Naive thymus-derived CD8-positive, alpha-beta T cell (primary cell): ENCODE results near the gene ZNF541. TPM values are rescaled to one million over a fixed set of nuclear protein-coding genes. Genes with fewer than 3 reads are reported as not detected.

Experiments
- ATAC-seq, 2 donors: fragments of 150-1000 bp; cut with Tn5 transposase in 1 of 2; sonication (Bioruptor Pico), chemical (Tn5 transposase) in 1 of 2; 1 replicate in 1 of 2; 2 replicates in 1 of 2; pipeline ENCODE4 v1.10.0; 2021; ENCODE audit warnings: mild to moderate bottlenecking in 2 of 2, moderate library complexity in 2 of 2
- POLR2A ChIA-PET: fragments of 350-600 bp; sonication (Branson Sonifier 250); formaldehyde crosslinking; loops from one replicate; lab custom pipeline; 2021; ENCODE audit warnings: antibody characterized with exemption; lab: Charles Lee
- DNase-seq, 10 donors: peaks; one replicate each; pipeline versions ENCODE4 v3.0.0 to v3.0.0-alpha.2; 2020 to 2022
- H3K27ac Mint-ChIP-seq, 10 donors: one replicate each; pipeline ENCODE4 v1.8.0; 2020 to 2022; ENCODE audit warnings: mild to moderate bottlenecking in 10 of 10, mixed read lengths in 10 of 10, moderate library complexity in 4 of 10, inconsistent platforms in 1 of 10
- H3K27me3 Mint-ChIP-seq, 5 donors: one replicate each; pipeline ENCODE4 v1.8.0; 2021 to 2022; ENCODE audit warnings: mixed read lengths in 5 of 5
- H3K36me3 Mint-ChIP-seq, 3 donors: one replicate each; pipeline ENCODE4 v1.8.0; 2020 to 2022; ENCODE audit warnings: mixed read lengths in 3 of 3, mild to moderate bottlenecking in 2 of 3, inconsistent platforms in 1 of 3
- H3K4me1 Mint-ChIP-seq, 4 donors: one replicate each; pipeline ENCODE4 v1.8.0; 2021 to 2022; ENCODE audit warnings: mixed read lengths in 4 of 4
- H3K4me3 Mint-ChIP-seq, 10 donors: one replicate each; pipeline ENCODE4 v1.8.0; 2020 to 2022; ENCODE audit warnings: mild to moderate bottlenecking in 10 of 10, mixed read lengths in 10 of 10, moderate library complexity in 6 of 10, inconsistent platforms in 1 of 10
- H3K9me3 Mint-ChIP-seq, 9 donors: one replicate each; pipeline ENCODE4 v1.8.0; 2020 to 2022; ENCODE audit warnings: mixed read lengths in 9 of 9, mild to moderate bottlenecking in 3 of 9, inconsistent platforms in 1 of 9, moderate library complexity in 1 of 9
- polyA plus RNA-seq, 3 donors: library from polyadenylated mRNA; unstranded; fragments of 300-500 nt; fragmentation: Illumina TruSeq; gene quantifications; one replicate each; pipeline ENCODE4 v1.2.3, GENCODE V29; 2021
- total RNA-seq, 8 experiments: library from RNA in 2 of 8; stranded (reverse) in 2 of 8; gene quantifications; one replicate each; pipeline ENCODE4 v1.2.3 and lab custom pipeline; 2021 to 2026

Gene ZNF541, protein sequence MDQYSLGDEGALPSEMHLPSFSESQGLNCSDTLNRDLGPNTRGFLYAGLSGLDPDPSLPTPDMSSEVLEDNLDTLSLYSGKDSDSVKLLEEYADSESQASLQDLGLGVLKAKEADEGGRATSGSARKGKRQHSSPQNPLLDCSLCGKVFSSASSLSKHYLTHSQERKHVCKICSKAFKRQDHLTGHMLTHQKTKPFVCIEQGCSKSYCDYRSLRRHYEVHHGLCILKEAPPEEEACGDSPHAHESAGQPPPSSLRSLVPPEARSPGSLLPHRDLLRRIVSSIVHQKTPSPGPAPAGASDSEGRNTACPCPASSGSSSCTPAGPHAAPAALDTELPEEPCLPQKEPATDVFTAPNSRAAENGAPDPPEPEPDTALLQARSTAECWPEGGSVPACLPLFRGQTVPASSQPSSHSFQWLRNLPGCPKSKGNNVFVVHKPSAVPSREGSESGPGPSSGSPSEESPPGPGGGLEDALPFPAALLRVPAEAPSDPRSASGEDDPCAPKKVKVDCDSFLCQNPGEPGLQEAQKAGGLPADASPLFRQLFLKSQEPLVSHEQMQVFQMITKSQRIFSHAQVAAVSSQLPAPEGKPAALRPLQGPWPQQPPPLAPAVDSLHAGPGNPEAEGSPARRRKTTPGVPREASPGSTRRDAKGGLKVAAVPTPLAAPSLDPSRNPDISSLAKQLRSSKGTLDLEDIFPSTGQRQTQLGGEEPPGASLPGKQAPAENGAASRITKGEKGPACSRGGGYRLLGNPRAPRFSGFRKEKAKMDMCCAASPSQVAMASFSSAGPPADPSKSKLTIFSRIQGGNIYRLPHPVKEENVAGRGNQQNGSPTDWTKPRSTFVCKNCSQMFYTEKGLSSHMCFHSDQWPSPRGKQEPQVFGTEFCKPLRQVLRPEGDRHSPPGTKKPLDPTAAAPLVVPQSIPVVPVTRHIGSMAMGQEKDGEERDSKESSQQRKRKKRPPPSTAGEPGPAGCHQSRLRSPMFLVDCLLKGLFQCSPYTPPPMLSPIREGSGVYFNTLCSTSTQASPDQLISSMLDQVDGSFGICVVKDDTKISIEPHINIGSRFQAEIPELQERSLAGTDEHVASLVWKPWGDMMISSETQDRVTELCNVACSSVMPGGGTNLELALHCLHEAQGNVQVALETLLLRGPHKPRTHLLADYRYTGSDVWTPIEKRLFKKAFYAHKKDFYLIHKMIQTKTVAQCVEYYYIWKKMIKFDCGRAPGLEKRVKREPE (N-terminal part only)
- total RNA-seq (under 1 TPM; 0.85 to 0.86 TPM), polyA plus RNA-seq (under 1 TPM in 1 of 3 donors, not detected in 2; 0.27 TPM), total RNA-seq (lab: John Stamatoyannopoulos, UW) (0.26 to 2.5 (median 0.77) reads per million in 6 experiments)

DNA sequence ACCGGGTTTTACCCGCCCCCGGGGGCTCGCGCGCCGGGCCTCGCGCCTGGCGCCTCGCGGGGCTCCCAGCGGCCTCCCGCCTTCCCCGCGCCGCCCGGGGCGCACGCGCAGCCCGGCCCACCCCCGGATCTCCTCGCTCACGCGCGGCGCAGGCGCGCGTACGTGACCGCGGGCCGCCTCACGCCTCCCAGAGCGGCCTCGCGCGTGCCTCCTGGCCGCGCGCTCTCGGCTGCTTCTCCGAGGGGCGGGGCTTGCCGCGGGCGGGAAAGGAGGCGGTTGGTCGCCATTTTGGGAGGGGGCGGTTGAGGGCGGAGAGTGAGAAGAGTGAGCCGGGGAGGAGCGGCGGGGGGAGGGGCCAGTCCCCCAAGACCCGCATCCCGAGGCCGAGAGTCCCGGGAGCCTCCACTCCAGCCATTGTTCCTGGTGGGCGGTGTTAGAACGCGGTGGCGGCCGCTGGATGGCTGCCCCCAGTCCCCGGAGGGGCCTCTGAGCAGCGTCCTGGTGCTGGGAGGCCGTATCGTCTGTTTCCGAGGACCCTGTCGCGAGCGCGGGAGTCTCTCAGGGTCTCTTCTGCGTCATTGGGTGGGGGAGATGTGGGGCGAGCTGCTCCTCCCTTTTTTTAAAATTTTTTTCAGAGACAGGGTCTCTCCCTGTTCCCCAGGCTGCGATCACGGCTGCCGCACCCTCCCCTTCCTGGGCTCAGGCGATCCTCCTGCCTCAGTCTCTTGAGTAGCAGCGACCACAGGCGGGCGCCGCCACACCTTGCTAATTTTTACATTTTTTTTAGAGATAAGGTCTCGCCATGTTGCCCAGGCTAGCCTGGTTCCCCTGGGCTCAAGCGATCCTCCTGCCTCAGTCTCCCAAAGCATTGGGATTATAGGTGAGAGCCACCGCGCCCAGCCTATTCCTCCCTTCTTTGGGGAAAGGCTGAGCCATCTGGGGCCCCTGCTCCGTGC is at the start of gene ZNF541:
ZNF541 (minus strand) TSS at position 78 of the 956 bp plus-strand sequence. CDS start 17,292 bp downstream, outside the sequence.
- Mint-ChIP-seq H3K27ac (peak within 1 kb of the TSS; percentile 53 to 93 (median 73)), H3K4me1 (peaks cover 18 to 48% (median 38%) of the 10 kb centered on the region in 4 donors), H3K36me3 (no peaks in the 10 kb centered on the region), H3K4me3 (peak within 1 kb of the TSS; percentile 64 to 87 (median 75)), H3K27me3 (no peaks in the 10 kb centered on the region), H3K9me3 (no peaks in the 10 kb centered on the region)
- ATAC-seq, result peak; percentile 79 to 82
- peak; percentile 76 to 91 (median 88) for DNase-seq
- POLR2A ChIA-PET, result interaction anchor here (0.5 to 1.9 kb wide), 9 partner anchors 10 to 53 kb away, joined by 3 to 15 read pairs (median 4); no protein-coding TSS in a partner anchor

DNA sequence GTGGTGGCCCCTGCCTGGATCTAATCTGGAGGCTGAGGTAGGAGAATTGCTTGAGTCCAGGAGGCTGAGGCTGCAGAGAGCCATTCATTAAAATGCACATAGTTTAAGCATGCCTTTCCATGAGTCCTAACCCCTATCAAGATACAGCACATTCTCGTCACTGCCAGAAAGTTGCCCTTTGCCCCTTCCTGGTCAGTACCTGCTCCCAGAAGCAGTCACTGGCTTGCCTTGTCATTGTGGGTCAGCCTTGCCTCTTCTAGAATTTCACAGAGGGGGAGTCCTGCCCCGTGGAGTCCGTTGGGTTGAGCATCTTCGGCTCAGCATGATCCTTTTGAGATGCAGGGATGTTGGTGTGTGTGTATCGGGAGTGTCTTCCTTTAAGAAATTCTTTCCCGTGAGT is 46.8 kb upstream of the ZNF541 start:
- no peak overlapping the region for H3K4me3 Mint-ChIP-seq
- no peaks in the 10 kb centered on the region for H3K27me3 Mint-ChIP-seq
- POLR2A ChIA-PET, result interaction anchor here (1.1 kb wide), 1 partner anchor 96 kb away, joined by 5 read pairs; no protein-coding TSS in a partner anchor
- no peaks in the 10 kb centered on the region for H3K9me3 Mint-ChIP-seq
- peak overlapping the region in 2 of 10 donors; percentile 44 to 80 for H3K27ac Mint-ChIP-seq
- ATAC-seq, result no peak
- peaks cover 20 to 67% (median 51%) of the 10 kb centered on the region in 4 donors for H3K4me1 Mint-ChIP-seq
- no peak for DNase-seq
- H3K36me3 Mint-ChIP-seq, result peaks cover 0 to 26% (median 4%) of the 10 kb centered on the region in 3 donors

DNA sequence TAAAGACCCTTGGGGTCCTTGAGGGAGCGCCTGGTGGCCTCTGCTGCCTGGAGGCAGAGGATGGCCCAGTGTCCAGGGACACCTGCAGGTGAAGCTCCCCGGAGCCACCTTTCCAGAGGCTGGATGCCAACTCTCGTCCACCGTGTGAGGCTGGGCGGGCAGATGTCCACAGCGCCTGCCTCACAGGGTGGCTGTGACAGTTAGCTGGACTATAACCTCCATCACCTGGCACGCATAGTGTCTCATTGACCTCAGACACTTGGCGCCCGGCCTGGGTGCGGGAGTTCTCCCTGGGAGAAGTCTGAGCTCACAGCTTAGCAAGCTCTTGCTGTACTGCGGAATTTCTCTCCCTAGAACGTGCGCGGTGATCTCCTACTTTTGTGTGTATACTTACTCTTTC is 45.8 kb upstream of the ZNF541 start:
- Mint-ChIP-seq H3K27ac (no peak overlapping the region), H3K4me3 (no peak overlapping the region), H3K4me1 (peaks cover 19 to 65% (median 49%) of the 10 kb centered on the region in 4 donors), H3K9me3 (no peaks in the 10 kb centered on the region), H3K36me3 (peaks cover 0 to 24% (median 9%) of the 10 kb centered on the region in 3 donors), H3K27me3 (no peaks in the 10 kb centered on the region)
- ATAC-seq (no peak), DNase-seq (no peak)
- POLR2A ChIA-PET, result interaction anchor here (0.5 to 0.7 kb wide), 3 partner anchors 43 to 705 kb away, joined by 3 to 4 read pairs (median 3); no protein-coding TSS in a partner anchor

DNA sequence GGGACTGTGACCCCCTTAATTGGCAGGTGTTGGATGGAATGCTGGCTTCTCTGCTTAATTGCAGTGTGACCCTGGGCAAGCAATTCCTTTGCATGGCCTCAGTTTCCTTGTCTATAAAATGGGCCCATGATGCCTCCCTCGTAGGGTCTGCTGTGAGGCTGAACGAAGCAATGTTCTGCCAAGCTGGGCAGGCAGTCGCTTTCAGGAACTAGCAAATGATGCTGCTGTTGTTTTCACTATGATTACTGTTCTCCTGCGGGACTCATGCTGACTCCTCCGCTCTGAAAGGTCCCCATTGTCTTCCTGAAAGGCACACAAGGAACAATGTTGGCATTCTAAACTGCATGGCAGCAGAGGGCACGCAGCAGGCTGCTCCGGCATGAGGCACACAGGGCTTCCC is 42.8 kb upstream of the ZNF541 start:
- peak overlapping the region in 2 of 10 donors; percentile 15 to 22 for H3K4me3 Mint-ChIP-seq
- ATAC-seq, result no peak
- H3K4me1 Mint-ChIP-seq, result peaks cover 25 to 80% (median 64%) of the 10 kb centered on the region in 4 donors

DNA sequence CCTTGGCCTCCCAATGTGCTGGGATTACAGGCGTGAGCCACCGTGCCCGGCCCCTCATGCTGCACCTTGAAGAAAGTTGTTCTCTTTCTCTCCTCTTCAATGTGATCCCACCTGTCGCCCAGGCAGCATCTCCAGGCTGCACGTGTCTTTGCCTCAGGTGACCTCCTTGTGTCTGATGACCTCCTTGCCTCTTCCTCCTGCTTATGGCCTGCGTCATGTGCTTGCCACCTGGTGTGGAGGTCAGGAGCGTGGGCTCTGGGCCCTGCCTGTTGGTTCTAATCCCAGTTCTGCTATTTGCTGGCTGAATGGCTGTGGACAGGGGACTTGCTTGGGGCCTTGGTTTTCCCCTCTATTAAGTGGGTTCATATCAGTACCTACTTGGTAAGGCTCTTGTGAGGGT is 42.3 kb upstream of the ZNF541 start:
- Mint-ChIP-seq H3K27ac (peak overlapping the region in 5 of 10 donors; percentile 28 to 87 (median 62)), H3K27me3 (no peaks in the 10 kb centered on the region)
- POLR2A ChIA-PET, result no interaction called here

More for the DNA sequence above, 42.8 kb upstream of the ZNF541 start:
- Mint-ChIP-seq H3K27ac (peak overlapping the region in 4 of 10 donors; percentile 26 to 60 (median 56)), H3K36me3 (peaks cover 0 to 16% (median 9%) of the 10 kb centered on the region in 3 donors), H3K27me3 (no peaks in the 10 kb centered on the region), H3K9me3 (no peaks in the 10 kb centered on the region)
- DNase-seq, result no peak
- POLR2A ChIA-PET, result no interaction called here

DNA sequence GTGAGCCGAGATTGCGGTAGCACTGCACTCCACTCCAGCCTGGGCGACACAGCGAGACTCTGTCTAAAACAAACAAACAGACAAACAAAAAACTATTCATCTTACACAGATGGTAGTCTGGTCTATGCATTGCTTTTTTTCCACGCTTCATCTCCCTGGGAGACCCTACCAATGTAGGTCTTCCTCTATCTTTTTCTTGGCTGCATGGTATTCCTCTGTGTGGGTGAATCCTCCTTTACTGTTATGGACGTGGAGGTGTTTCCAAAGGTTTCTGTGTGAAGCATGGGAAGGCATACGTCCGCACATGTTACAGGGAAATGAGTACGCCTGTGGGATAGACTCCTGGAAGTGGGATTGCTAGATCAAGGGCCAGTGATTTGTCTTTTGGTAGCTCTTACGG is 41.6 kb upstream of the ZNF541 start:
- no peaks in the 10 kb centered on the region for H3K27me3 Mint-ChIP-seq
- H3K4me1 Mint-ChIP-seq, result peaks cover 20 to 75% (median 60%) of the 10 kb centered on the region in 4 donors
- POLR2A ChIA-PET, result no interaction called here
- peak overlapping the region in 1 of 10 donors; percentile 66 for H3K27ac Mint-ChIP-seq
- H3K36me3 Mint-ChIP-seq, result peaks cover 0 to 11% (median 9%) of the 10 kb centered on the region in 3 donors
- DNase-seq, result no peak
- H3K9me3 Mint-ChIP-seq, result no peaks in the 10 kb centered on the region
- no peak for ATAC-seq
- H3K4me3 Mint-ChIP-seq, result no peak overlapping the region

More for the DNA sequence above, 42.3 kb upstream of the ZNF541 start:
- Mint-ChIP-seq H3K36me3 (peaks cover 0 to 16% (median 9%) of the 10 kb centered on the region in 3 donors), H3K4me1 (peaks cover 25 to 81% (median 67%) of the 10 kb centered on the region in 4 donors), H3K4me3 (peak overlapping the region in 2 of 10 donors; percentile 7 to 69), H3K9me3 (no peaks in the 10 kb centered on the region)
- DNase-seq, result no peak
- no peak for ATAC-seq

DNA sequence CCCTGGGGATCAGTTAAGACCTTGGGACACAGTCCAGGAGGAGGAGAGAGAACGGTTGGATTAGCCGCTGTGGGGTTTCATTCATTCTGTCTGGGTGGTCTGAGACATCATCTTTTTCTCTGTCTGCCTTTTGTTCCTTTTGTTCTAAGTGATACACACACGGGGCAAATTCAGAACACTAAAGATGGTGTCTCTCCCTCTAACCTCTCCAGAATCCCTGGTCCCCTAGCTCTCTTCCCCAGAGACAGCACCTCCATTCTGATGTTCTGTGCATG is 41.0 kb upstream of the ZNF541 start:
- peaks cover 20 to 71% (median 59%) of the 10 kb centered on the region in 4 donors for H3K4me1 Mint-ChIP-seq
- H3K36me3 Mint-ChIP-seq, result peaks cover 0 to 11% (median 9%) of the 10 kb centered on the region in 3 donors
- POLR2A ChIA-PET, result interaction anchor here (0.5 kb wide), 1 partner anchor 744 kb away, joined by 4 read pairs; no protein-coding TSS in a partner anchor
- ATAC-seq (no peak), DNase-seq (no peak)
- peak overlapping the region in 1 of 10 donors; percentile 48 for H3K4me3 Mint-ChIP-seq
- no peaks in the 10 kb centered on the region for H3K9me3 Mint-ChIP-seq
- peak overlapping the region in 8 of 10 donors; percentile 5 to 89 (median 66) for H3K27ac Mint-ChIP-seq
- H3K27me3 Mint-ChIP-seq, result no peaks in the 10 kb centered on the region

DNA sequence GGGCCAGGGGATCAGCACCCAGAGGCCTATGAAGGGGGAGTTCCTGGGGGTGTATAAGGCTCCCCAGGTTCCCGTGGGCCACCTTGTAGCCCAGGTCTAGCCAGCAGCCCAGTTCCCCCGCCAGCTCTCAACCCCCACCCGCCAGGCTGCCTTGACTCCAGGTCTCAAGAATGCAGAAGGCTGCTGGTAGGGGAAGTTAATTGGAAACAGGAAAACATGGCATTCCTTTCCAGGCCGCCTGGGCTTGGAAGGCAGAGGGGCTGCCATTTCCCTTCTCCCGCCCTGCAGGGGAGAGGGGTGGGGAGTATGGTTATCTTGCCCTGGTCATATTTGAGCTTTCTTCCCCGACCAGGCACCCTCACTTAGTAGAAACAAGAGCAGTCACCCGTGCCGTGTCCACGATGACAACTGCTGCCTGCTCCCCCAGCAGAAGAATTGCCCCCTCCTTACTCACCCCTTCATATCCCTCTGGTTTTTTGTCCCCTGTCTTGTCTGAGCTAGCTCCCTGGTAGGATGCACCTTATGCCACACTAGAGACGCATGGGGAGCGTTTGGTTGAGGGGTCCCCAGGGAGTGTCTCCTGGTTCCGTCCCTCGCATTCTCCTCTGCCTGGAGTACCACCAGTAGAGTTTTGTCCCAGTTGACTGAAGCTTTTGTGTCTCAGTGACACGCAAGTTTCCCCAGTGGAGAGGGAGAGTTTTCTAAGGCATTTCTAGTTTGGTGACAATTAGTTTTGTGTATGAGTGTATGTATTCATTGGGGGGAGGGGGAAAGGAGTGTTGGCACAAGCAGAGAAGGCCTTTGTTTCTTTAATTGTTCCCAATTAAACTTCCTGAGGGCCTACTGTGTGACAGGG is 40.4 kb upstream of the ZNF541 start:
- POLR2A ChIA-PET, result interaction anchor here (0.5 to 1.2 kb wide), 3 partner anchors 10 to 744 kb away, joined by 3 to 5 read pairs (median 4); no protein-coding TSS in a partner anchor
- Mint-ChIP-seq H3K27ac (peak overlapping the region in 9 of 10 donors; percentile 4 to 89 (median 68)), H3K9me3 (no peaks in the 10 kb centered on the region), H3K4me1 (peaks cover 20 to 68% (median 56%) of the 10 kb centered on the region in 4 donors), H3K4me3 (peak overlapping the region in 2 of 10 donors; percentile 22 to 48), H3K36me3 (peaks cover 0 to 11% (median 9%) of the 10 kb centered on the region in 3 donors), H3K27me3 (no peaks in the 10 kb centered on the region)
- no peak for DNase-seq
- no peak for ATAC-seq

DNA sequence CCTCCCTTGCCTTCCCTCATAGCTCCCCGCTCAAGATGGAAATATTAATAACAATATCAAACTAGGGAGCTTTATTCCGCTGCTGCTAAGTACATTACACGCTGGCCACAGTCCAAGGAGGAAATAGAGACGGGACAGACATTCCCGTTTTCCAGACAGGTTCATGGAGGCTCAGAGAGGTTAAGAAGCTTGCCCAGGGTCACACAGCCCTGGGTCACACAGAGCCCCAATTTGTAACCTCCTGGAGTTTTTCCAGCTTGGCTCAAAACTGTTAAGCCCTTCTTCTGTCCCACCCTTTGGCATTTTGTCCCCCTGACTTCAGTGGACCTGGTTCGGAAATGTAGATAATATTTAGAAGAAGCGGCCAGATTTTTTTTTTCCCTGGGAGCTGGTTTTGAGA is 38.0 kb upstream of the ZNF541 start:
- no peaks in the 10 kb centered on the region for H3K9me3 Mint-ChIP-seq
- POLR2A ChIA-PET, result interaction anchor here (0.5 to 4.8 kb wide), 18 partner anchors 11 to 654 kb away, joined by 3 to 78 read pairs (median 5); partner anchors contain the start of genes DHX34, KPTN, NAPA and NOP53
- no peak for ATAC-seq
- DNase-seq, result no peak
- peak overlapping the region; percentile 67 to 93 (median 90) for H3K27ac Mint-ChIP-seq
- peaks cover 0 to 9% (median 8%) of the 10 kb centered on the region in 3 donors for H3K36me3 Mint-ChIP-seq
- peak overlapping the region; percentile 74 to 94 (median 82) for H3K4me3 Mint-ChIP-seq
- H3K27me3 Mint-ChIP-seq, result no peaks in the 10 kb centered on the region
- H3K4me1 Mint-ChIP-seq, result peaks cover 21 to 60% (median 52%) of the 10 kb centered on the region in 4 donors
